Measurements from ENCODE around the gene FRMD3. TPM values are rescaled to one million over a fixed set of nuclear protein-coding genes. Genes with fewer than 3 reads are reported as not detected.

The FRMD3 gene
- total RNA-seq, 4 donors from 2014 or later: 2.2 to 5.8 (median 4.4) TPM

DNA sequence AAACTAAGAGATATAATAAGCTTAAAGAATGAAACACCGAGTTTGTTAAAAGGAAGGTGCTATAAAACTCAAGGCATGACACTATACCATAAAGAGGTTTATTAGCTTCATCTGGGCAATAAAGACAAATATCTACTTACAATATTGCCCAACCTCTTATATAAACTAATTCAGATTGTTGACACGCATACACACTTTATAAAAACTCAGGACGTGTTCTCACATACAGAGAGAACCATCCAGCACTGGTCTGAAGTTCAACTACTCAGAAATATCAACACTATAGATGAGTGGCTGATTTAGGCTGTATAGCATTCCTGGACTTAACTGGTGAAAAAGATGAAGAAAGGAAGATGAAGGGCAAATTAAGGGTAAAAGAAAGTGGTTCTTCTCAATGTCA, 81.2 kb downstream of the FRMD3 start:
- no peak overlapping the region for H3K4me3 ChIP-seq (ENCODE audit: low read depth, poor library complexity, severe bottlenecking)
- no peak for DNase-seq (ENCODE audit: low spot score in 2 of 2)
- intact Hi-C loops (cut with DNase I; ENCODE audit: low total_unique reads): no loop called here
- TF ChIP-seq, protein P1, sequence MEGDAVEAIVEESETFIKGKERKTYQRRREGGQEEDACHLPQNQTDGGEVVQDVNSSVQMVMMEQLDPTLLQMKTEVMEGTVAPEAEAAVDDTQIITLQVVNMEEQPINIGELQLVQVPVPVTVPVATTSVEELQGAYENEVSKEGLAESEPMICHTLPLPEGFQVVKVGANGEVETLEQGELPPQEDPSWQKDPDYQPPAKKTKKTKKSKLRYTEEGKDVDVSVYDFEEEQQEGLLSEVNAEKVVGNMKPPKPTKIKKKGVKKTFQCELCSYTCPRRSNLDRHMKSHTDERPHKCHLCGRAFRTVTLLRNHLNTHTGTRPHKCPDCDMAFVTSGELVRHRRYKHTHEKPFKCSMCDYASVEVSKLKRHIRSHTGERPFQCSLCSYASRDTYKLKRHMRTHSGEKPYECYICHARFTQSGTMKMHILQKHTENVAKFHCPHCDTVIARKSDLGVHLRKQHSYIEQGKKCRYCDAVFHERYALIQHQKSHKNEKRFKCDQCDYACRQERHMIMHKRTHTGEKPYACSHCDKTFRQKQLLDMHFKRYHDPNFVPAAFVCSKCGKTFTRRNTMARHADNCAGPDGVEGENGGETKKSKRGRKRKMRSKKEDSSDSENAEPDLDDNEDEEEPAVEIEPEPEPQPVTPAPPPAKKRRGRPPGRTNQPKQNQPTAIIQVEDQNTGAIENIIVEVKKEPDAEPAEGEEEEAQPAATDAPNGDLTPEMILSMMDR (IDR thresholded peaks at IDR 0.05): no peak
- TF ChIP-seq POLR2A (IDR thresholded peaks at IDR 0.05): no peak
- 85 to 93% methylated on average over 3 of the region's 3 CpGs for whole genome bisulfite sequencing, 2 donors

DNA sequence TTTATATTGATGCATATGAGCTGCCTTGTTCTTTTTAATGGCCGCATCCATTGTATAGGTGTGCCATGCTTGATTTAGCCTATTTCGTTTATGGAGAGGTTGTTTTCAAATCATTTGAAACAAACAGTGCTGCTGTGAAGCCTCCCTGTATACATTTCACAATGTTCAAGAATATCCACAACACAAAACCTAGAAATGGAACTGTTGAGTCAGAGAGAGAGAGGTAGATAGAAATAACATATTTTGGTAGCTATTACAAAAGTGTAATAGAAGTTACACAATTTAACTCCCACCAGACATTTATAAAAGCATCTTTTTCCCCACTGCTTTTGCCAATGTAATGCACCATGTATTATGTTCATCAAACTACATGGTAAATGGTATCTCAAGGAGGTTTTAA, 82.0 kb downstream of the FRMD3 start:
- intact Hi-C loops (cut with DNase I; ENCODE audit: low total_unique reads): no loop called here
- TF ChIP-seq, protein P1 (IDR thresholded peaks at IDR 0.05): no peak
- TF ChIP-seq POLR2A (IDR thresholded peaks at IDR 0.05): no peak
- DNase-seq (ENCODE audit: low spot score in 2 of 2): no peak
- no peak overlapping the region for H3K4me3 ChIP-seq (ENCODE audit: low read depth, poor library complexity, severe bottlenecking)
- WGBS, 2 donors: 90 to 94% methylated on average over 2 of the region's 2 CpGs

DNA sequence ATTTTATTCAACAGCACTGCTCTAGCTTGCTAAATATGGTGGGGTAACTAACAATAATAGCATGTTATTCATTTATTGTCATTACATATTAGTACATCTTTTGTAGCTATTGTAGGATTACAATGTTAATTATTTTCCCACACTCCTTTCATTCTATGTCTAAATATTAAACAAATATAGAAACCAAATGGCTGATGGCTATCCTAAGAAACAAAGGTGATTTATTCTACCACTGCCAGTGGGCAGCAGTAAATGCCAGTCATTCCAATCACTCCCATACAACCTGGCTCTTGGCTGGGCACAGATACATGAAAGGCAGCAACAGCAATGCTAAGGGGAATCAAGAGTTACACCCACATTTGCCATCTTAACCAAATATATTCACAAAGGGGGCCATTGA, 84.1 kb downstream of the FRMD3 start:
- intact Hi-C loops (cut with DNase I; ENCODE audit: low total_unique reads): no loop called here
- no peak overlapping the region for H3K4me3 ChIP-seq (ENCODE audit: low read depth, poor library complexity, severe bottlenecking)
- no peak for TF ChIP-seq POLR2A (IDR thresholded peaks at IDR 0.05)
- TF ChIP-seq, protein P1 (IDR thresholded peaks at IDR 0.05): no peak
- no peak for DNase-seq (ENCODE audit: low spot score in 2 of 2)

DNA sequence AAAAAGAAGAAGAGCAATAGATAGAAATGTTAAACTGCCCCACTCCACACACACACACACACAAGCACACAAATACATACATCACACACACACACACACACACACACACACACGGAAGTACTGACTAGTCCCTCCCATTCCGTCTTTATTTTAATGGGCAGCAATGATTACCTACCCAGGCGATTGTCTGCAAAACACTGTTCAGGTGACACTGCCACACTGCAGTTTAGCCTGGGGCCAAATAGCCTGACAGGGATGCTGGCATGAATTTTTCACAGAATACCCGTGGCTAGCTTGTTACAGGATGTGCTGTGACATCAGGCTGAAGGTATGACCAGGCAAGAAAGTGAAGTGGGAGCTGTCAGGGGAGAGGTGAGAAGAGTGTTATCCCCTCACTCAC, 86.9 kb downstream of the FRMD3 start:
- 54 to 71% methylated on average over 4 of the region's 4 CpGs for WGBS, 2 donors
- DNase-seq (ENCODE audit: low spot score in 2 of 2): no peak
- intact Hi-C loops (cut with DNase I; ENCODE audit: low total_unique reads): no loop called here
- H3K4me3 ChIP-seq (ENCODE audit: low read depth, poor library complexity, severe bottlenecking): no peak overlapping the region
- no peak for TF ChIP-seq POLR2A (IDR thresholded peaks at IDR 0.05)
- TF ChIP-seq, protein P1 (IDR thresholded peaks at IDR 0.05): no peak

DNA sequence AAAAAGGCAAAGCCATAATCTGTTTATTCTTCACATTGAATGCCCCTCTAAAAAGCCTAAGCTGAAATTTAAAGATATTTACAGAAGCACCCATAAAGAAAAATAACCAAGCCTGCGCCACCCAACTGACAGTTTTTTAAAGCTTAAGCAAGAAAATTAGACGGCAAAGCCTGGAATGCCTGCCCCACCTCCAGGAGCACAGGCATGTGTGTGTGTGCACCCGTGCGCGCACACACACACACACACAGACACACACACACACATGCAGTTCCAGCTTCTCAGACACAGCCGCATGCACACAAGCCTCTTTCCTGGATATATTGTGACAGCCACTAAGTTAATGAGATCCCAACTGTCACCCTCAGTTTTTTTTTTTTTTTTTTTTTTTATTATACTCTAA, 88.2 kb downstream of the FRMD3 start:
- 56 to 74% methylated on average over 6 of the region's 6 CpGs for WGBS, 2 donors
- no peak for DNase-seq (ENCODE audit: low spot score in 2 of 2)
- no peak overlapping the region for H3K4me3 ChIP-seq (ENCODE audit: low read depth, poor library complexity, severe bottlenecking)
- TF ChIP-seq, protein P1 (IDR thresholded peaks at IDR 0.05): no peak
- TF ChIP-seq POLR2A (IDR thresholded peaks at IDR 0.05): no peak
- intact Hi-C loops (cut with DNase I; ENCODE audit: low total_unique reads): no loop called here

DNA sequence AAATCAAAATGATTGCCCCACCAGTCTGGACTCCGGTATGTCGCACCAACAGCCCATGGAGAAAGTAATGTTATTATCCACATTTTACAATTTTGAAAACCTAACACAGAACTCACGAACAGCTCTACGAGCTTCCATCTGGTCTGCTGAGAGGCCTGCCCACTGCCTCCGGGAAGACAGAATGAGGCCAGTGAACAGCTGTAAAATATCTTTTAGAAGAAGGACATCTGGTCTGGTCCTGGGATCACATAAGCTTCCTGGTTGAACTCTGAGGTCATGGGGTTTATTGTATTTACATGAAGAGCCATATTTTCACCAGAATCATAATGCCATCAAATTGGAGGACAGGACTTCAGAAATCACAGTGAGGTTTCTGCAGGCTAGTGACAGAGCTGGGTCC, 89.0 kb downstream of the FRMD3 start:
- intact Hi-C loops (cut with DNase I; ENCODE audit: low total_unique reads): no loop called here
- no peak for DNase-seq (ENCODE audit: low spot score in 2 of 2)
- no peak overlapping the region for H3K4me3 ChIP-seq (ENCODE audit: low read depth, poor library complexity, severe bottlenecking)
- 66 to 77% methylated on average over 5 of the region's 5 CpGs for WGBS, 2 donors
- TF ChIP-seq, protein P1 (IDR thresholded peaks at IDR 0.05): no peak
- TF ChIP-seq POLR2A (IDR thresholded peaks at IDR 0.05): no peak

All from lower leg skin (tissue), 4 donors.